ENCODE data around the gene GALNT8. TPM values are rescaled to one million over a fixed set of nuclear protein-coding genes. Genes with fewer than 3 reads are reported as not detected.

GALNT8 gene
- total RNA-seq, 2 donors from 2014 or later: 2.8 to 11.2 TPM

GRCh38 chr12:4813741-4814140 is 93.5 kb downstream of the GALNT8 start:
- peaks cover 52% of the 10 kb centered on the region for H3K27me3 Mint-ChIP-seq (ENCODE audit: insufficient read depth)

DNA sequence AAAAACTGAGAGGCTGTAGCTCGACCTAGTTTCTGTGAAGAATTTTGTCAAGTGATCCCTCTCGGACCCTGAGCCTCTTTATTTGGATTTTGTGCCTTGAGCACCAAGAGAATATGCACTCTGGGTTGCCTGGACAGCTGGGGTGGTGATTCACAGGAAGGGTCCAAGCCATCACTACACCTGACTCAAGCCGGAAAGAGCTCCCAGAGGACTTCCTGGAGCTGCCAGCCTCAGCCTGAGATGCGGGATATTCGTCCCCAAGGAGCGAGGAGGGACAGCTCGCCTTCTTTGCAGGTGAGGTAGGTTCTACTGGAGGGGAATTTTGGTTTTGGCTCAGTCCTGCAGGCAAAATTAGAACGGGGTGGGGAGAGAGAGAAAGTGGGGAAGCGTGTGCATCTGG is 94.3 kb downstream of the GALNT8 start:
- H3K27ac ChIP-seq (ENCODE audit: low read depth, low read length): no peak overlapping the region
- Mint-ChIP-seq H3K4me1 (no peaks in the 10 kb centered on the region), H3K9me3 (no peaks in the 10 kb centered on the region), H3K4me3 (no peak overlapping the region), H3K27me3 (ENCODE audit: insufficient read depth) (peaks cover 47% of the 10 kb centered on the region), H3K27ac (no peak overlapping the region), H3K36me3 (ENCODE audit: low read depth) (peaks cover 7% of the 10 kb centered on the region)
- peaks cover 40% of the 10 kb centered on the region for H3K27me3 ChIP-seq (ENCODE audit: control insufficient read depth, insufficient read depth, low read length, poor library complexity, severe bottlenecking)
- H3K36me3 ChIP-seq (ENCODE audit: control insufficient read depth, insufficient read depth, low read length): no peaks in the 10 kb centered on the region
- 88 to 97% methylated on average over 4 to 9 of the region's 9 CpGs for WGBS, 2 experiments (ENCODE audit: insufficient coverage in 1 of 2, insufficient read length in 1 of 2)
- no peaks in the 10 kb centered on the region for H3K4me1 ChIP-seq (ENCODE audit: control insufficient read depth, insufficient read depth, low read length)
- TF ChIP-seq, protein P1, sequence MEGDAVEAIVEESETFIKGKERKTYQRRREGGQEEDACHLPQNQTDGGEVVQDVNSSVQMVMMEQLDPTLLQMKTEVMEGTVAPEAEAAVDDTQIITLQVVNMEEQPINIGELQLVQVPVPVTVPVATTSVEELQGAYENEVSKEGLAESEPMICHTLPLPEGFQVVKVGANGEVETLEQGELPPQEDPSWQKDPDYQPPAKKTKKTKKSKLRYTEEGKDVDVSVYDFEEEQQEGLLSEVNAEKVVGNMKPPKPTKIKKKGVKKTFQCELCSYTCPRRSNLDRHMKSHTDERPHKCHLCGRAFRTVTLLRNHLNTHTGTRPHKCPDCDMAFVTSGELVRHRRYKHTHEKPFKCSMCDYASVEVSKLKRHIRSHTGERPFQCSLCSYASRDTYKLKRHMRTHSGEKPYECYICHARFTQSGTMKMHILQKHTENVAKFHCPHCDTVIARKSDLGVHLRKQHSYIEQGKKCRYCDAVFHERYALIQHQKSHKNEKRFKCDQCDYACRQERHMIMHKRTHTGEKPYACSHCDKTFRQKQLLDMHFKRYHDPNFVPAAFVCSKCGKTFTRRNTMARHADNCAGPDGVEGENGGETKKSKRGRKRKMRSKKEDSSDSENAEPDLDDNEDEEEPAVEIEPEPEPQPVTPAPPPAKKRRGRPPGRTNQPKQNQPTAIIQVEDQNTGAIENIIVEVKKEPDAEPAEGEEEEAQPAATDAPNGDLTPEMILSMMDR (conservative IDR thresholded peaks at IDR 0.05): no peak
- H3K4me3 ChIP-seq (ENCODE audit: low read length): no peak overlapping the region
- DNase-seq: no peak
- H3K9ac ChIP-seq (ENCODE audit: extremely low read depth, low read length, poor library complexity, severe bottlenecking): no peak overlapping the region
- no peaks in the 10 kb centered on the region for H3K9me3 ChIP-seq (ENCODE audit: control insufficient read depth, low read length)

More at GRCh38 chr12:4813741-4814140, 93.5 kb downstream of the GALNT8 start:
- no peak for DNase-seq
- H3K27ac ChIP-seq (ENCODE audit: low read depth, low read length): no peak overlapping the region
- H3K9ac ChIP-seq (ENCODE audit: extremely low read depth, low read length, poor library complexity, severe bottlenecking): no peak overlapping the region
- H3K4me3 Mint-ChIP-seq: no peak overlapping the region
- H3K36me3 ChIP-seq (ENCODE audit: control insufficient read depth, insufficient read depth, low read length): no peaks in the 10 kb centered on the region
- H3K27me3 ChIP-seq (ENCODE audit: control insufficient read depth, insufficient read depth, low read length, poor library complexity, severe bottlenecking): peaks cover 48% of the 10 kb centered on the region
- 80% methylated on average over 5 of the region's 5 CpGs; no CpG with 5 or more reads in 1 of the 2 experiments for WGBS, 2 experiments (ENCODE audit: insufficient coverage in 1 of 2, insufficient read length in 1 of 2)
- H3K9me3 ChIP-seq (ENCODE audit: control insufficient read depth, low read length): no peaks in the 10 kb centered on the region
- peaks cover 7% of the 10 kb centered on the region for H3K36me3 Mint-ChIP-seq (ENCODE audit: low read depth)
- H3K4me1 ChIP-seq (ENCODE audit: control insufficient read depth, insufficient read depth, low read length): no peaks in the 10 kb centered on the region
- no peaks in the 10 kb centered on the region for H3K9me3 Mint-ChIP-seq
- TF ChIP-seq, protein P1 (conservative IDR thresholded peaks at IDR 0.05): no peak
- H3K4me3 ChIP-seq (ENCODE audit: low read length): no peak overlapping the region
- H3K4me1 Mint-ChIP-seq: peaks cover 2% of the 10 kb centered on the region
- H3K27ac Mint-ChIP-seq: no peak overlapping the region

DNA sequence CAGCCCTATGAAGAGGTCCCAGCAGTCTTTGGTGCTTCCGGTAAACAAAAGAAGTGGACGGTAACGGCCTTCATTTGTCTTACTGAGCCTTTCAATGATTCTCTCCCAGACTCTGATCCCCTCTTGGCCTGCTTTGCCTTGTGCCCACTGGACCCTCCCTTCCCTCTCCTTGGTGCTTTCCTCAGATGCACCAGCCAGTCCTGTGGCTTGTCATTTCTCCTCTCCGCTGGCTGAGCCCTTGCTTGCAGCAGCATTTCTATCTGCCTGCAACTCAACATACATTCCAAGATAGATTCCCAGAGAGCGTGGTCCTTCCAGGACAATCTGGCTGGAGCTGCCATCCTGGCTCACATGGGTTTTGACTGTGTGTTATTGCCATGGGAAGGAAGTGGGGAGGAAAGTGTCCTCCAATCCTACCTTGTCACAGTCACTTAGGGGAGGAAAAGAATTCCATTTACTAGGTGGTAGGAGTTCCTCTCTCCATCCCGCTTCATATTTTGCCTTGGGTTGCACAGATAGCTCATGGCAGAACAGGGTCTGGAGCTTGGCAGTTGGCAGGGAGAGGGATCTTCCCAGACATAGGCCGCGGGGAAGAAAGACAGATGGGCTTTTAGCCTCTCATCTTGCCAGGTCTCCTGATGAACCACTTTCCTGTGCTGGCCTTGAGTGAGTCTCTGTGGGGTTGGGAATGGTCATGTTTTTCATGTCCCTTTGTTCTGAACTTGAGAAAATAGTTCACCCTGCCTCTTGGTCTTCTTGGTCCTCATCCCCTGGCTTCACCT is 96.7 kb downstream of the GALNT8 start:
- no peak overlapping the region for H3K27ac Mint-ChIP-seq
- H3K9me3 Mint-ChIP-seq: no peaks in the 10 kb centered on the region
- TF ChIP-seq, protein P1 (conservative IDR thresholded peaks at IDR 0.05): no peak
- H3K27me3 Mint-ChIP-seq (ENCODE audit: insufficient read depth): peaks cover 22% of the 10 kb centered on the region
- H3K4me3 ChIP-seq (ENCODE audit: low read length): no peak overlapping the region
- no peak overlapping the region for H3K9ac ChIP-seq (ENCODE audit: extremely low read depth, low read length, poor library complexity, severe bottlenecking)
- no peaks in the 10 kb centered on the region for H3K4me1 Mint-ChIP-seq
- no peaks in the 10 kb centered on the region for H3K9me3 ChIP-seq (ENCODE audit: control insufficient read depth, low read length)
- no peak overlapping the region for H3K4me3 Mint-ChIP-seq
- 88 to 91% methylated on average over 6 to 8 of the region's 8 CpGs for WGBS, 2 experiments (ENCODE audit: insufficient coverage in 1 of 2, insufficient read length in 1 of 2)
- DNase-seq: no peak
- no peaks in the 10 kb centered on the region for H3K36me3 Mint-ChIP-seq (ENCODE audit: low read depth)
- no peaks in the 10 kb centered on the region for H3K4me1 ChIP-seq (ENCODE audit: control insufficient read depth, insufficient read depth, low read length)
- H3K36me3 ChIP-seq (ENCODE audit: control insufficient read depth, insufficient read depth, low read length): no peaks in the 10 kb centered on the region
- peaks cover 21% of the 10 kb centered on the region for H3K27me3 ChIP-seq (ENCODE audit: control insufficient read depth, insufficient read depth, low read length, poor library complexity, severe bottlenecking)
- H3K27ac ChIP-seq (ENCODE audit: low read depth, low read length): no peak overlapping the region
